ENCODE measurements around the gene SKA2. TPM values are rescaled to one million over a fixed set of nuclear protein-coding genes. Genes with fewer than 3 reads are reported as not detected.
A peak's percentile ranks its signal among the peaks of the same experiment; 100 is the strongest.

Gene SKA2
- total RNA-seq, 4 donors from 2014 or later: 11.7 to 57.5 (median 39.7) TPM

- DNase-seq (ENCODE audit: low spot score in 2 of 2): no peak
- Histone ChIP-seq H3K27ac (no peak overlapping the region), H3K4me3 (no peak overlapping the region), H3K27me3 (no peaks in the 10 kb centered on the region), H3K36me3 (peaks cover 0 to 71% (median 9%) of the 10 kb centered on the region in 3 donors), H3K9me3 (no peaks in the 10 kb centered on the region), H3K4me1 (no peaks in the 10 kb centered on the region)
- TF ChIP-seq EP300 (IDR thresholded peaks at IDR 0.05): no peak
- TF ChIP-seq POLR2A (IDR thresholded peaks at IDR 0.05): no peak
- TF ChIP-seq, protein P1, sequence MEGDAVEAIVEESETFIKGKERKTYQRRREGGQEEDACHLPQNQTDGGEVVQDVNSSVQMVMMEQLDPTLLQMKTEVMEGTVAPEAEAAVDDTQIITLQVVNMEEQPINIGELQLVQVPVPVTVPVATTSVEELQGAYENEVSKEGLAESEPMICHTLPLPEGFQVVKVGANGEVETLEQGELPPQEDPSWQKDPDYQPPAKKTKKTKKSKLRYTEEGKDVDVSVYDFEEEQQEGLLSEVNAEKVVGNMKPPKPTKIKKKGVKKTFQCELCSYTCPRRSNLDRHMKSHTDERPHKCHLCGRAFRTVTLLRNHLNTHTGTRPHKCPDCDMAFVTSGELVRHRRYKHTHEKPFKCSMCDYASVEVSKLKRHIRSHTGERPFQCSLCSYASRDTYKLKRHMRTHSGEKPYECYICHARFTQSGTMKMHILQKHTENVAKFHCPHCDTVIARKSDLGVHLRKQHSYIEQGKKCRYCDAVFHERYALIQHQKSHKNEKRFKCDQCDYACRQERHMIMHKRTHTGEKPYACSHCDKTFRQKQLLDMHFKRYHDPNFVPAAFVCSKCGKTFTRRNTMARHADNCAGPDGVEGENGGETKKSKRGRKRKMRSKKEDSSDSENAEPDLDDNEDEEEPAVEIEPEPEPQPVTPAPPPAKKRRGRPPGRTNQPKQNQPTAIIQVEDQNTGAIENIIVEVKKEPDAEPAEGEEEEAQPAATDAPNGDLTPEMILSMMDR (IDR thresholded peaks at IDR 0.05): no peak
- 97 to 98% methylated on average over 6 of the region's 6 CpGs for WGBS, 2 donors
Measured at GRCh38 chr17:59067756-59068155, 87.2 kb downstream of the SKA2 start.

DNA sequence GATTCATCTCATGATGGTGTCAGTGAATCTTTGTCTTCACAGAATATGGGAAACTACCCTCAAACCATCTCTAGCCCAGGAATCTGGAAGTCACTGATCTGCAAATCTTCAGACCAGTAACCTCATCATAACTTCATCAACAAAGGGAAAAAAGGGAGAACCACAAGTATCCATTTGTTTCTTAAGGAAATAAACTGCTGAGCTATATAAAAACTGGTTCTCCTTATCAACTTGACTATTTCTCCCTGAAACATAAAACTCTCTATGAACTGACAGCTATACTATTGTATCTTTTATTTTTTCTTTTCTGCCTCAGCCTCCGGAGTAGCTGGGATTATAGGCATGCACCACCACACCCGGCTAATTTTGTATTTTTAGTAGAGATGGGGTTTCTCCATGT, 87.6 kb downstream of the SKA2 start:
- no peak overlapping the region for H3K4me3 ChIP-seq
- no peaks in the 10 kb centered on the region for H3K9me3 ChIP-seq
- no peak overlapping the region for H3K27ac ChIP-seq
- no peaks in the 10 kb centered on the region for H3K4me1 ChIP-seq
- WGBS, 2 donors: 90 to 94% methylated on average over 2 of the region's 2 CpGs
- no peak for DNase-seq (ENCODE audit: low spot score in 2 of 2)
- H3K36me3 ChIP-seq: peaks cover 0 to 71% (median 9%) of the 10 kb centered on the region in 3 donors
- TF ChIP-seq, protein P1 (IDR thresholded peaks at IDR 0.05): no peak
- no peak for TF ChIP-seq POLR2A (IDR thresholded peaks at IDR 0.05)
- no peak for TF ChIP-seq EP300 (IDR thresholded peaks at IDR 0.05)
- no peaks in the 10 kb centered on the region for H3K27me3 ChIP-seq

GRCh38 chr17:59062509-59062908, 92.5 kb downstream of the SKA2 start:
- DNase-seq (ENCODE audit: low spot score in 2 of 2): no peak
- no peaks in the 10 kb centered on the region for H3K27me3 ChIP-seq
- no peak for TF ChIP-seq POLR2A (IDR thresholded peaks at IDR 0.05)
- TF ChIP-seq, protein P1 (IDR thresholded peaks at IDR 0.05): no peak
- TF ChIP-seq EP300 (IDR thresholded peaks at IDR 0.05): no peak
- no peak overlapping the region for H3K4me3 ChIP-seq
- 97 to 98% methylated on average over 2 of the region's 2 CpGs for WGBS, 2 donors
- no peak overlapping the region for H3K27ac ChIP-seq
- H3K36me3 ChIP-seq: peaks cover 0 to 64% (median 3%) of the 10 kb centered on the region in 3 donors
- no peaks in the 10 kb centered on the region for H3K9me3 ChIP-seq
- H3K4me1 ChIP-seq: no peaks in the 10 kb centered on the region

Small RNA genes lying within 50 kb of the gene (small RNA-seq; reads per million reads assigned to genes)
- gene MIR301A (1.5 reads per million, percentile 46 among the genes with 10 or more reads in this experiment), gene MIR454 (2.3 reads per million, percentile 67 among the genes with 10 or more reads in this experiment), gene RNU2-58P (not detected)

Other genes starting within 250 kb of the SKA2 start
- 10 to 100 TPM; 18.2 to 25.8 (median 21.7) TPM for gene TRIM37, start 48.3 kb downstream of the SKA2 start, total RNA-seq
- 10 to 100 TPM in 1 of 4 donors, under 1 TPM in 3; 0.66 to 44.4 (median 0.84) TPM for gene PRR11, start 560 bp upstream of the SKA2 start, total RNA-seq
- gene SMG8, start 54.8 kb upstream of the SKA2 start, total RNA-seq: 10 to 100 TPM in 3 of 4 donors, 1 to 10 TPM in 1; 6.9 to 11.8 (median 11.7) TPM
- 10 to 100 TPM in 1 of 4 donors, 1 to 10 TPM in 3; 1.5 to 10.7 (median 3.4) TPM for gene GDPD1, start 65.3 kb upstream of the SKA2 start, total RNA-seq
- 10 to 100 TPM; 33.6 to 59.9 (median 48.7) TPM for gene YPEL2, start 176.5 kb upstream of the SKA2 start, total RNA-seq

Data from tibial nerve (tissue), 4 donors.